H1 (cell line): ENCODE results near the gene ECEL1. TPM values are rescaled to one million over a fixed set of nuclear protein-coding genes. Genes with fewer than 3 reads are reported as not detected.

Source experiments
- CTCF ChIA-PET: fragments of 300-600 bp; sonication (Branson Sonifier 250); formaldehyde crosslinking; loops from one replicate; lab custom pipeline; 2021; ENCODE audit not compliant: partially characterized antibody; lab: Charles Lee
- POLR2A ChIA-PET: fragments of 300-600 bp; sonication (Branson Sonifier 250); formaldehyde crosslinking; loops from one replicate; lab custom pipeline; 2021; ENCODE audit warnings: inconsistent platforms; ENCODE audit not compliant: partially characterized antibody; lab: Charles Lee
- DNase-seq, 2 experiments: peaks; one replicate each; pipeline versions ENCODE4 v3.0.0 to v3.0.0-alpha.2; 2010 to 2022; ENCODE audit warnings: low spot score in 2 of 2, low read depth in 1 of 2, mixed read lengths in 1 of 2
- FAIRE-seq: peaks from 2 replicates; lab custom pipeline; 2011; peaks lifted over from hg19 to GRCh38; lab: Jason Lieb, UNC
- H2AFZ ChIP-seq: 2 replicates; pipeline ENCODE4 v1.8.1; 2012; ENCODE audit warnings: low read length, inconsistent platforms
- H2AK5ac ChIP-seq: 2 replicates; pipeline ENCODE4 v1.6.1; 2013; ENCODE audit warnings: low read depth, low read length
- H2BK120ac ChIP-seq: replicated peaks from 2 replicates; pipeline ENCODE3; 2013; ENCODE audit warnings: low read depth, low read length, inconsistent platforms
- H2BK12ac ChIP-seq: 2 replicates; pipeline ENCODE4 v1.6.1; 2013; ENCODE audit warnings: low read depth, low read length
- H2BK15ac ChIP-seq: 2 replicates; pipeline ENCODE4 v1.6.1; 2013; ENCODE audit warnings: low read length
- H2BK20ac ChIP-seq: 2 replicates; pipeline ENCODE4 v1.6.1; 2013; ENCODE audit warnings: low read length
- H2BK5ac ChIP-seq: 2 replicates; pipeline ENCODE4 v1.6.1; 2013; ENCODE audit warnings: low read depth, low read length
- H3K14ac ChIP-seq: 2 replicates; pipeline ENCODE4 v1.6.1; 2013; ENCODE audit warnings: inconsistent platforms; ENCODE audit not compliant: insufficient read length
- H3K18ac ChIP-seq: 2 replicates; pipeline ENCODE4 v1.6.1; 2013; ENCODE audit warnings: low read length; ENCODE audit errors: extremely low read depth
- H3K23ac ChIP-seq: 2 replicates; pipeline ENCODE4 v1.6.1; 2013; ENCODE audit warnings: inconsistent platforms; ENCODE audit not compliant: insufficient read length
- H3K23me2 ChIP-seq: 2 replicates; pipeline ENCODE4 v1.6.1; 2013; ENCODE audit warnings: low read depth, low read length
- H3K27ac ChIP-seq: 2 replicates; pipeline ENCODE4 v1.6.1; 2011; ENCODE audit warnings: low read depth, low read length, inconsistent platforms
- H3K27me3 ChIP-seq, 4 experiments: replicated peaks in 1 of 4; 1 replicate in 1 of 4; 2 replicates in 3 of 4; pipeline versions ENCODE4 v1.6.1 to v1.8.1; 2011 to 2013; ENCODE audit warnings: low read length in 3 of 4, mild to moderate bottlenecking in 3 of 4, inconsistent platforms in 2 of 4, mixed read lengths in 2 of 4, moderate library complexity in 1 of 4; ENCODE audit not compliant: control insufficient read depth in 3 of 4, insufficient read depth in 3 of 4; ENCODE audit errors: extremely low read depth in 1 of 4
- H3K36me3 ChIP-seq, 4 experiments: 2 replicates each; pipeline versions ENCODE4 v1.6.1 to v1.8.1; 2011 to 2013; ENCODE audit warnings: mild to moderate bottlenecking in 4 of 4, low read length in 3 of 4, moderate library complexity in 2 of 4, control low read depth in 1 of 4, inconsistent platforms in 1 of 4; ENCODE audit not compliant: insufficient read depth in 4 of 4, control insufficient read depth in 2 of 4
- H3K4ac ChIP-seq: replicated peaks from 2 replicates; pipeline ENCODE3; 2013; ENCODE audit warnings: low read length, low read depth, mixed read lengths, inconsistent platforms; ENCODE audit not compliant: insufficient read length
- H3K4me1 ChIP-seq, 4 experiments: replicated peaks in 1 of 4; 1 replicate in 1 of 4; 2 replicates in 3 of 4; pipeline versions ENCODE4 v1.6.1 to v1.8.1; 2011 to 2013; ENCODE audit warnings: low read length in 3 of 4, inconsistent platforms in 2 of 4, mixed read lengths in 1 of 4; ENCODE audit not compliant: insufficient read depth in 4 of 4, control insufficient read depth in 3 of 4
- H3K4me2 ChIP-seq, 2 experiments: 2 replicates each; pipeline versions ENCODE4 v1.6.1 to v1.8.1; 2011 to 2013; ENCODE audit warnings: low read depth in 2 of 2, low read length in 2 of 2, control low read depth in 1 of 2, inconsistent platforms in 1 of 2, mild to moderate bottlenecking in 1 of 2; ENCODE audit not compliant: insufficient read depth in 1 of 2
- H3K4me3 ChIP-seq, 4 experiments: fragments of 200-600, 300-600 bp in 1 of 4; sonication (generic), shearing (Covaris generic), sonication (Bioruptor Twin) in 1 of 4; 2 replicates each; pipeline versions ENCODE4 v1.5.1 to v1.8.1; 2011 to 2016; ENCODE audit warnings: low read length in 4 of 4, low read depth in 3 of 4, control low read depth in 2 of 4, inconsistent platforms in 2 of 4, mild to moderate bottlenecking in 2 of 4, mixed read lengths in 1 of 4, moderate library complexity in 1 of 4; ENCODE audit not compliant: insufficient read depth in 2 of 4; ENCODE audit errors: extremely low read depth in 1 of 4
- H3K56ac ChIP-seq: replicated peaks from 2 replicates; pipeline ENCODE3; 2013; ENCODE audit warnings: low read depth, mild to moderate bottlenecking, mixed read lengths, low read length, inconsistent platforms; ENCODE audit not compliant: insufficient read length
- H3K79me1 ChIP-seq: 2 replicates; pipeline ENCODE4 v1.6.1; 2013; ENCODE audit warnings: low read depth, low read length, control low read depth
- H3K79me2 ChIP-seq, 2 experiments: 2 replicates each; pipeline versions ENCODE4 v1.6.1 to v1.8.1; 2012 to 2013; ENCODE audit warnings: low read length in 2 of 2, mild to moderate bottlenecking in 2 of 2, inconsistent platforms in 1 of 2; ENCODE audit not compliant: insufficient read depth in 2 of 2, control insufficient read depth in 1 of 2
- H3K9ac ChIP-seq, 4 experiments: replicated peaks in 1 of 4; 1 replicate in 1 of 4; 2 replicates in 3 of 4; pipeline versions ENCODE4 v1.6.1 to v1.8.1; 2011 to 2013; ENCODE audit warnings: low read depth in 3 of 4, low read length in 3 of 4, control low read depth in 2 of 4, mild to moderate bottlenecking in 2 of 4, moderate library complexity in 2 of 4, inconsistent platforms in 1 of 4; ENCODE audit errors: extremely low read depth in 1 of 4
- H3K9me3 ChIP-seq, 2 experiments: 2 replicates each; pipeline versions ENCODE4 v1.6.1 to v1.8.1; 2012 to 2013; ENCODE audit warnings: mild to moderate bottlenecking in 2 of 2, moderate library complexity in 2 of 2, control low read depth in 1 of 2, inconsistent platforms in 1 of 2, low read depth in 1 of 2, low read length in 1 of 2, mixed read lengths in 1 of 2; ENCODE audit not compliant: insufficient read depth in 2 of 2
- H4K20me1 ChIP-seq, 2 experiments: replicated peaks in 1 of 2; 2 replicates each; pipeline versions ENCODE3 to v1.8.1; 2011 to 2013; ENCODE audit warnings: inconsistent platforms in 2 of 2, low read length in 2 of 2, mild to moderate bottlenecking in 1 of 2; ENCODE audit not compliant: insufficient read depth in 2 of 2, control insufficient read depth in 1 of 2
- H4K5ac ChIP-seq: 2 replicates; pipeline ENCODE4 v1.6.1; 2013; ENCODE audit warnings: low read length, low read depth, mixed read lengths, inconsistent platforms; ENCODE audit not compliant: insufficient read length
- H4K8ac ChIP-seq: 2 replicates; pipeline ENCODE4 v1.8.0; 2013; ENCODE audit warnings: mild to moderate bottlenecking, moderate library complexity, low read length, inconsistent platforms; ENCODE audit not compliant: insufficient read depth; ENCODE audit errors: extremely low read depth
- H4K91ac ChIP-seq: replicated peaks from 2 replicates; pipeline ENCODE3; 2013; ENCODE audit warnings: low read length, mixed read lengths, inconsistent platforms; ENCODE audit not compliant: insufficient read length
- ASH2L ChIP-seq: fragments of 200-600, 300-600 bp; sonication (generic); IDR thresholded peaks from one replicate; pipeline ENCODE4 v1.7.1; 2017; ENCODE audit warnings: low read length
- EGR1 ChIP-seq: IDR thresholded peaks from 2 replicates; pipeline ENCODE4 v1.6.1; 2011; ENCODE audit warnings: low read depth, low read length, borderline replicate concordance
- EZH2 ChIP-seq: fragments of 200-600 bp; sonication (generic); IDR thresholded peaks from 2 replicates; pipeline ENCODE4 v1.7.1; 2012; ENCODE audit warnings: low read depth, mild to moderate bottlenecking, moderate library complexity, low read length, inconsistent platforms; ENCODE audit not compliant: severe bottlenecking
- KDM4A ChIP-seq: IDR thresholded peaks from one replicate; pipeline ENCODE4 v1.7.1; 2012; ENCODE audit warnings: low read depth, mild to moderate bottlenecking, moderate library complexity, low read length, inconsistent platforms; ENCODE audit not compliant: severe bottlenecking
- MAX ChIP-seq: IDR thresholded peaks from 2 replicates; pipeline ENCODE4 v1.6.1; 2012; ENCODE audit warnings: inconsistent platforms
- SIN3A ChIP-seq, 2 experiments: IDR thresholded peaks in 1 of 2; conservative IDR thresholded peaks in 1 of 2; 2 replicates each; pipeline ENCODE4 v1.6.1; 2011 to 2012; ENCODE audit warnings: low read length in 2 of 2, improper control_type of control experiment in 1 of 2, low read depth in 1 of 2, mild to moderate bottlenecking in 1 of 2
- SUZ12 ChIP-seq: fragments of 200-600 bp; sonication (generic); IDR thresholded peaks from 2 replicates; pipeline ENCODE4 v1.6.1; 2012; ENCODE audit warnings: mild to moderate bottlenecking, inconsistent platforms, low read length, moderate library complexity, mixed read lengths
- WGBS, 2 experiments: shearing (Covaris generic) in 1 of 2; methylation state at CpG; one replicate each; pipeline versions ENCODE4 v1.1.6 to v1.1.7; 2013 to 2015; ENCODE audit warnings: low lambda C conversion rate in 2 of 2, mixed read lengths in 2 of 2, inconsistent platforms in 1 of 2, low coverage in 1 of 2, missing lambda C conversion rate in 1 of 2; ENCODE audit not compliant: insufficient replicate concordance in 2 of 2, insufficient coverage in 1 of 2, insufficient read length in 1 of 2; ENCODE audit errors: extremely low coverage in 1 of 2, missing lambda C conversion rate in 1 of 2; 5-methylcytosine and 5-hydroxymethylcytosine counted together
- polyA plus RNA-seq, 7 experiments: library from polyadenylated mRNA; depleted of rRNA in 3 of 7; stranded (reverse) in 5 of 7; unstranded in 2 of 7; fragments of >200 nt in 5 of 7; fragments of 200-250 nt in 2 of 7; gene quantifications; 1 replicate in 5 of 7; 2 replicates in 1 of 7; 4 replicates in 1 of 7; pipeline versions ENCODE4 v1.2.1 to v1.2.3, GENCODE V29; 2011 to 2013; ENCODE audit warnings: missing spikeins in 2 of 7, mixed read lengths in 2 of 7
- total RNA-seq: library from RNA; stranded (reverse); fragmentation: NEBNext Ultra II Directional; extraction: Animal tissue kit (Norgen Biotek cat#: 25700); gene quantifications from 2 replicates; pipeline ENCODE4 v1.2.1, GENCODE V29; 2021

The ECEL1 gene
- total and polyA plus RNA-seq, 2 of the 8 experiments (the other 6 are each of a cell fraction or from before 2014, with no cell fraction given), result 7.7 to 20.2 TPM

DNA sequence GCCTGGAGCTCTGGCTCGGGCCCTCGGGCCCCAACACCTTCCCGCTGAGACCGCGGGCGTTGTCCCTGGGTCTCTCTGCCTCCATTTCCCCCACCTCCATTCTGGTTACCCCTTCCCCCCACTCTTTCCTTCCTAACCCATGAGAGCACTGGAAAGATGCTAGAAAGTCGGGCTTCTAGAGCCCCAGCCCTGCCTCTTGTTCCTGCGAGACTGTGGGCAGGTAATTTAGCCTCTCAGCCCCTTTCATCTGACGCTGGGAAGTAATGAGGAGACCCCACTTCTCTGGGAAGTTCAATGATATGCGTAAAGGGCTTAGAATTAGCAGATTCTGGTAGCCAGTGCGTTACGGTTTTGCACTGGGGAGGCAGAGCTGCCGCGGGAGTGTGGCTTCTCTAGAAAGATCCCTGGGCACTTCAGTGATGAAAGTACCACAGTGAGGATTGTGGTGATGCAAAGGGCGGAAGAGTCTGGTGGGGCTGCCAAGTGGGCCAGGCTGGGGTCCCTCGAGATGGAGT, 16.2 kb upstream of the ECEL1 start:
- TF ChIP-seq KDM4A (no peak), MAX (no peak), EGR1 (no peak), SIN3A (conservative IDR thresholded peaks at IDR 0.05 in 1 of 2, IDR thresholded peaks at IDR 0.05 in 1 of 2; ENCODE audit: low read depth in 1 of 2, low read length in 2 of 2) (0 out of 4 replicates have a peak, but pooled peaks of 1 of the 2 experiments have one; percentile 7), ASH2L (peak; percentile 11), SUZ12 (peak; percentile 65; the same call in 1 of the 2 replicates), EZH2 (peak; percentile 74)
- Histone ChIP-seq H3K4me2 (peak overlapping the region; percentile 100), H3K14ac (no peak overlapping the region), H3K4me1 (peaks cover 0 to 31% (median 17%) of the 10 kb centered on the region in 4 experiments; a peak in 6 of 7 replicates), H4K8ac (no peak overlapping the region), H2BK5ac (no peak overlapping the region), H2AK5ac (no peak overlapping the region), H3K36me3 (no peaks in the 10 kb centered on the region), H3K27me3 (peaks cover 15 to 48% (median 43%) of the 10 kb centered on the region in 4 experiments), H4K20me1 (peaks cover 0 to 2% of the 10 kb centered on the region in 2 experiments), H2BK15ac (no peak overlapping the region; the same call in 1 of the 2 replicates), H2BK120ac (no peak overlapping the region), H4K5ac (no peak overlapping the region), H3K23ac (no peak overlapping the region), H3K79me1 (no peaks in the 10 kb centered on the region), H3K56ac (no peak overlapping the region), H2BK12ac (peak overlapping the region; percentile 27; the same call in 1 of the 2 replicates), H2AFZ (no peak overlapping the region), H3K27ac (no peak overlapping the region), H3K9me3 (no peaks in the 10 kb centered on the region), H3K4me3 (peak overlapping the region; percentile 39 to 84 (median 56)), H3K79me2 (no peaks in the 10 kb centered on the region), H3K23me2 (peaks cover 12% of the 10 kb centered on the region), H3K4ac (no peak overlapping the region), H3K9ac (no peak overlapping the region), H4K91ac (no peak overlapping the region), H2BK20ac (no peak overlapping the region; the same call in 1 of the 2 replicates), H3K18ac (no peak overlapping the region)
- FAIRE-seq, result no peak
- POLR2A ChIA-PET, result interaction anchor here (1.1 to 1.2 kb wide), 2 partner anchors 14 to 20 kb away, joined by 3 to 5 read pairs; no protein-coding TSS in a partner anchor
- no peak for DNase-seq
- CTCF ChIA-PET, result interaction anchor here (0.6 to 10.8 kb wide), 3 partner anchors 14 to 103 kb away, joined by 3 to 176 read pairs (median 4); partner anchors contain the start of genes CHRND and PRSS56
- 27% methylated on average over 16 of the region's 16 CpGs; no CpG with 5 or more reads in 1 of the 2 experiments for WGBS, 2 experiments
